KMS-11 (cell line): Measurements from ENCODE around the gene ARMC7.

Experiments used
- H2AFZ ChIP-seq: fragments of 200-600 bp; sonication (generic); 2 replicates; pipeline ENCODE4 v1.6.1; 2016; ENCODE audit warnings: antibody characterized with exemption, mixed run types, low read depth
- H3K27ac ChIP-seq: fragments of 200-600 bp; sonication (generic); 2 replicates; pipeline ENCODE4 v1.6.1; 2016; ENCODE audit warnings: mild to moderate bottlenecking, mixed run types
- H3K27me3 ChIP-seq: fragments of 200-600 bp; sonication (generic); 2 replicates; pipeline ENCODE4 v1.6.1; 2017; ENCODE audit warnings: mild to moderate bottlenecking, low read depth, mixed run types, moderate library complexity; ENCODE audit not compliant: insufficient read depth
- H3K36me3 ChIP-seq: fragments of 200-600 bp; sonication (generic); 2 replicates; pipeline ENCODE4 v1.6.1; 2017; ENCODE audit warnings: mild to moderate bottlenecking, mixed run types; ENCODE audit not compliant: insufficient read depth
- H3K4me1 ChIP-seq: fragments of 200-600 bp; sonication (generic); 2 replicates; pipeline ENCODE4 v1.6.1; 2016; ENCODE audit warnings: mild to moderate bottlenecking, low read depth, mixed run types; ENCODE audit not compliant: poor library complexity, severe bottlenecking
- H3K4me2 ChIP-seq: fragments of 200-600 bp; sonication (generic); 2 replicates; pipeline ENCODE4 v1.7.0; 2016; ENCODE audit warnings: mild to moderate bottlenecking, mixed run types
- H3K4me3 ChIP-seq: fragments of 200-600 bp; sonication (generic); IDR thresholded peaks from 2 replicates; pipeline ENCODE4 v1.6.1; 2017; ENCODE audit warnings: low read depth, low read length, mixed read lengths; ENCODE audit not compliant: insufficient read depth
- H3K79me2 ChIP-seq: fragments of 200-600 bp; sonication (generic); 2 replicates; pipeline ENCODE4 v1.6.1; 2016; ENCODE audit warnings: low read depth, mixed run types; ENCODE audit not compliant: insufficient read depth
- H3K9ac ChIP-seq: fragments of 200-600 bp; sonication (generic); 2 replicates; pipeline ENCODE4 v1.6.1; 2016; ENCODE audit warnings: mild to moderate bottlenecking, mixed run types
- H4K20me1 ChIP-seq: fragments of 200-600 bp; sonication (generic); 2 replicates; pipeline ENCODE4 v1.6.1; 2016; ENCODE audit warnings: mild to moderate bottlenecking, mixed run types; ENCODE audit not compliant: insufficient read depth
- TF ChIP-seq, protein P1 (sequence below): fragments of 200-600 bp; sonication (generic); conservative IDR thresholded peaks from 2 replicates; pipeline ENCODE4 v1.6.1; 2017; ENCODE audit warnings: low read depth, mild to moderate bottlenecking, antibody characterized with exemption, low read length, moderate library complexity, mixed read lengths

ARMC7 gene

DNA sequence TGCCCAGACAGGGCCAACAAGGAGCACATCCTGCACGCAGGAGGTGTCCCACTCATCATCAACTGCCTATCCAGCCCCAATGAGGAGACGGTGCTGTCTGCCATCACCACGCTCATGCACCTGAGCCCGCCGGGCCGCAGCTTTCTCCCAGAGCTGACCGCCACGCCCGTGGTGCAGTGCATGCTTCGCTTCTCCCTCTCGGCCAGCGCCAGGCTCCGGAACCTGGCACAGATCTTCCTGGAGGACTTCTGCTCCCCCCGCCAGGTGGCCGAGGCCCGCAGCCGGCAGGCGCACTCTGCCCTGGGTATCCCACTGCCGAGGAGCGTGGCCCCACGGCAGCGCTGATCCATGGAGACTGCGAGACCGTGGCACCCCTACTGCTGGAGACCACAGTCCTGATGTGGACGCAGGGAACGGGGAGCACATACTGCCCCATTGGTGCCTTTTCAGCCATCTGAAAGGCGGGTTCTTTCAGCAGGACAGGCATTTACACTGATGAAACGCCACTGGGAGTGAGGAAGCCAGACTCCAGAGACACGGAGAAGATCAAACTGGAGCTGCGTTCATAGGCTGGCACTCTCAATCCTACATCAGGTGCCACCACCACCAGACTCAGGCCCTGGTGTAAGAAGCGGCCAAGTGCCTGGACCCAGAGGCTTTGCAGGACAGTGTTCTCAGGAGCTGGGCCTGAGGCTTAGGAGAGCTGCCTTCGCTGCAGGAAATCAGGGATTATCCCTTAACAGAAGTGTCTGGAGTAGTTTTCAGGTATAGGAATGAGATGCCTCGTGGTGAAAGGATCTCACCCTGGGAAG, 19.1 kb downstream of the ARMC7 start:
- Histone ChIP-seq H3K27ac (no peak overlapping the region), H3K27me3 (no peaks in the 10 kb centered on the region), H3K36me3 (no peaks in the 10 kb centered on the region), H3K79me2 (peaks cover 8% of the 10 kb centered on the region; the same call in 1 of the 2 replicates), H3K4me2 (no peak overlapping the region), H4K20me1 (no peaks in the 10 kb centered on the region), H2AFZ (no peak overlapping the region), H3K9ac (no peak overlapping the region), H3K4me1 (peaks cover 37% of the 10 kb centered on the region), H3K4me3 (no peak overlapping the region)
- TF ChIP-seq, protein P1, sequence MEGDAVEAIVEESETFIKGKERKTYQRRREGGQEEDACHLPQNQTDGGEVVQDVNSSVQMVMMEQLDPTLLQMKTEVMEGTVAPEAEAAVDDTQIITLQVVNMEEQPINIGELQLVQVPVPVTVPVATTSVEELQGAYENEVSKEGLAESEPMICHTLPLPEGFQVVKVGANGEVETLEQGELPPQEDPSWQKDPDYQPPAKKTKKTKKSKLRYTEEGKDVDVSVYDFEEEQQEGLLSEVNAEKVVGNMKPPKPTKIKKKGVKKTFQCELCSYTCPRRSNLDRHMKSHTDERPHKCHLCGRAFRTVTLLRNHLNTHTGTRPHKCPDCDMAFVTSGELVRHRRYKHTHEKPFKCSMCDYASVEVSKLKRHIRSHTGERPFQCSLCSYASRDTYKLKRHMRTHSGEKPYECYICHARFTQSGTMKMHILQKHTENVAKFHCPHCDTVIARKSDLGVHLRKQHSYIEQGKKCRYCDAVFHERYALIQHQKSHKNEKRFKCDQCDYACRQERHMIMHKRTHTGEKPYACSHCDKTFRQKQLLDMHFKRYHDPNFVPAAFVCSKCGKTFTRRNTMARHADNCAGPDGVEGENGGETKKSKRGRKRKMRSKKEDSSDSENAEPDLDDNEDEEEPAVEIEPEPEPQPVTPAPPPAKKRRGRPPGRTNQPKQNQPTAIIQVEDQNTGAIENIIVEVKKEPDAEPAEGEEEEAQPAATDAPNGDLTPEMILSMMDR: no peak

DNA sequence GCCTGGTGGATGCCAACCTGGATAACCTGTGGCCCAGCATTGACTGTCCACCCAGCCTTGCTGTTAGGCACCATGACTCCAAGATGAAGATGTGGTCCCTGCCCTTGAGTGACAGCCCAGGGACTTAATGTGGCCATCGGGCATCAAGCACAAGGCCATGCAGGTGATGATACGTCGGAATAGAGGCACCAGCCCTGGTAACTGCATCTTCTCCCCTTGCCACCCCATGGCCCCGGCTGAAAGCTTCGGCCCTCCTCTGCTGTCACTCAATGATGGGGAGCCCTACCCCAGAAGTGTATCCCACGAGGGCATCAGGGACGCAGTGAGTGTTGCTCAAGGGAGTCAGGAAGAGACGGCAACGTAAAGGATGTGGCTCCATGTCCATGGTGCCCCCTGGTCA, 19.8 kb downstream of the ARMC7 start:
- H3K79me2 ChIP-seq: peaks cover 8% of the 10 kb centered on the region; the same call in 1 of the 2 replicates
- no peak overlapping the region for H2AFZ ChIP-seq
- H3K27ac ChIP-seq: no peak overlapping the region
- no peaks in the 10 kb centered on the region for H4K20me1 ChIP-seq
- no peaks in the 10 kb centered on the region for H3K36me3 ChIP-seq
- peaks cover 34% of the 10 kb centered on the region for H3K4me1 ChIP-seq
- no peak overlapping the region; the same call in 1 of the 2 replicates for H3K4me2 ChIP-seq
- H3K9ac ChIP-seq: no peak overlapping the region
- no peak overlapping the region for H3K4me3 ChIP-seq
- no peaks in the 10 kb centered on the region for H3K27me3 ChIP-seq
- TF ChIP-seq, protein P1: no peak

DNA sequence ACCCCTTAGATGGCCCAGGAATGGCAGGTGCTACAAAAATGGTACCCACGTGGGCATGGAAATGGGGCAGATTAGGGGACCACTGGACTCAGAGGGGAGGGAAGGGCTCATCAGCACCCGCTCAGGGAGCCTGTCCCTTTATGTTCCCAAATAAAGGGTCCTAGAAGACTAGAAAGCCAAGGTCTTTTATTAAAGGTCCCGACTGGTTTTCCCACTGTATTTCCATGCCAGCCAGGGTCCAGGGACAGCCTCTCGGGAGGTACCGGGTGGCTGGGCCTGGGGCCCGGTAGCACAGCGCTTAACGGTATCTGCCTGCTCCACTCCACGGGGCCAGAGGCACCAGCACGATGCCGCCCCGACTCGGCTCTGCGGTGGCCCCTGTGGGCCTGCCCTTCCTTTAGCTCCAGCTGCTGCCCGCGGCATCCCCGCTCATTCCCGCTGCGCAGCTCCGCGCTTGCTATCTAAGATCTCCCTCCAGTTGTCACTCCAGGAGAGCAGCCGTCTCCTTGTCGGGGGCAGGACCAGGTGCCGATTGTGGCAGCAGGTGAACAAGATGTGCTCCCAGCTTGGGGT, 20.4 kb downstream of the ARMC7 start:
- H2AFZ ChIP-seq: no peak overlapping the region
- H4K20me1 ChIP-seq: no peaks in the 10 kb centered on the region
- no peak overlapping the region for H3K9ac ChIP-seq
- H3K27me3 ChIP-seq: no peaks in the 10 kb centered on the region
- TF ChIP-seq, protein P1: no peak
- no peak overlapping the region for H3K4me3 ChIP-seq
- peaks cover 8% of the 10 kb centered on the region; the same call in 1 of the 2 replicates for H3K79me2 ChIP-seq
- H3K4me1 ChIP-seq: peaks cover 34% of the 10 kb centered on the region
- H3K4me2 ChIP-seq: peak overlapping the region; percentile 65; the same call in 1 of the 2 replicates
- no peaks in the 10 kb centered on the region for H3K36me3 ChIP-seq
- H3K27ac ChIP-seq: no peak overlapping the region

DNA sequence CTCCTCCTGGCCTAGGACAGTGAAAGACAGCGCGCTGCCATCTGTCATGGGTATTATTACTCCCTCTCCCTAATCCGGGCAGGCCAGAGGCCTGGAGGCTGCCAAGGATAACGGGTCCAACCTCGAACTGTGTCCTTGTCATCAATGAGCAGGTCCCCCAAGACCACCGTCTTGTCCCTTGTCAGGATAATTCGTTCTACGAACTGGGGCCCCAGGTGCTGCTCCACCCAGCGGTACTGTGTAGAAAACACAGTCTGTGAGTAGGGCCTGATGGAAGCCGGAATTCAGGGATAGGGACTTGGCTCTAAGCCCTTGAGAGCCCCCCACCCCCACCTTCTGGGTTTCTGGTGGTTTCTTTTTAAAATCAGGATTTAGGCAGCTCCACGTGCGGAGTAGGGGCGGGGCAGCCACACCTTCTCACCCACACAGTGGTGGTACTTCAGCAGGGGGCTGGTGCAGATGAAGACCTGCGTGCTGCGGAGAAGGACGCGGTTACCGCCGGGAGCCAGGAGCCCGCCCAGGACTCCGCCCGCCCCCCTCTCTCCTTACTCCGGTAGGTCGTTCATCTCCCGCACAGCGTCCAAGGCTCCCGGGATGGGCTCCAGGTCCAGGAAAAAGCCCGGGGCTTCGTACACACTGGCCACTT, 21.0 kb downstream of the ARMC7 start:
- H3K4me3 ChIP-seq: peak overlapping the region; percentile 45

More for the DNA sequence above, 21.0 kb downstream of the ARMC7 start:
- Histone ChIP-seq H3K27ac (peak overlapping the region; percentile 64), H2AFZ (peak overlapping the region; percentile 90), H3K27me3 (no peaks in the 10 kb centered on the region), H3K36me3 (no peaks in the 10 kb centered on the region), H3K4me2 (peak overlapping the region; percentile 65), H3K4me1 (peaks cover 31% of the 10 kb centered on the region), H3K79me2 (peaks cover 8% of the 10 kb centered on the region; the same call in 1 of the 2 replicates), H4K20me1 (no peaks in the 10 kb centered on the region), H3K9ac (peak overlapping the region; percentile 85)
- TF ChIP-seq, protein P1: no peak
